Muscle of arm (tissue), 12 donors: Measurements from ENCODE around the gene SBF2. TPM values are rescaled to one million over a fixed set of nuclear protein-coding genes. Genes with fewer than 3 reads are reported as not detected.

Experiments used
- DNase-seq: peaks from one replicate; pipeline ENCODE4 v3.0.0-alpha.2; 2013
- polyA plus RNA-seq, 12 donors: library from polyadenylated mRNA; unstranded; fragments of 120-200 nt; gene quantifications; one replicate each; pipeline ENCODE4 v1.2.1, GENCODE V29; 2013; ENCODE audit not compliant: insufficient read length in 12 of 12

The SBF2 gene
- polyA plus RNA-seq, 12 donors: 18.3 to 53.2 (median 25.3) TPM; not detected in 1

DNA sequence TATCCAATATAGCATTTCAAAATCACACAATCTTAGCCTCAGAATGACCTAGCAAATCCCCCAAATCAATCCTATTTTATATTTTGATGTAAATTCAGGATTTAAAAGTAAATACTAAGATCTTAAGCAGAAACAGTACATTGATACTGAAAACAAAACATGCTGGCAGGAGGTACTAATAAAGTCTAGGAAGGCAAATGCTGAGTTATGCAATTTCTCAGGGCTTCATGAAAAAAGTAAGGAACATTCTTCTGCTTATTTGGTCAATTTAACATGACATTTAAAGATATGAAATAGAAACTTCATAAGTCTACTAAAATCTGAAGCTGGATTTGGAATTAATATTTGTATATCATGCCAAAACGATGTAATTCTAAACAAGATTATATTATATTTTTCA, 476.8 kb downstream of the SBF2 start:
- no peak for DNase-seq

DNA sequence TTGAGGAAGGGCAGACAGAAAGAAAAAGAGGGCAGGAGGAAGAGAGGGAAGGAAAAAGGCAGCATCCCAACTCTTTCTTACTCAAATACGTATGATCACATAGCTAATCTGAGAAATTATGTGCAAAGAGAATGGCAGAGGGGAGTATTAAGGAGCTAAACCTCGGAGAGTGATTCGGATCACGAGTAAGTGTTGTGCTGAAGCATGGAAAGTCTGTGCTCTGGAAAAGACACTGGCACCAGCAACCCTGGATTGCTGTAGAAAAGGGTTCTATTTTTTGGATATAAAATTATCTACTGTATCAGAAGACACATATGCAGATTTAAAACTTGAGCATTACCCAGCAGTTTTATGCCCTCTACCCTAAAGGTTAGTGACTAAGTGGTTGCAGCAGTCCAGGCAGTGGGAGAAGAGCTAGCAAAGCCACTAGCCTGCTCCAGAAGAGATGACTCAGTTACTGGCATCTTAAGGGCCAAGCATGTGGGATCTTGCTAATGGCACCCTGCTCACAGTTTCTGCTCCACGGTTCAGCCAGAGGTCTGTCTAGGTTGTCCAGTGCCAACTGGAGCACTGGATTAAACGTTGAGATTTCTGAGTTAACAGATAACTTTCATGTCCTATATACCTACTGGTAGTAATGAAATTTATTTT, 478.4 kb downstream of the SBF2 start:
- no peak for DNase-seq

DNA sequence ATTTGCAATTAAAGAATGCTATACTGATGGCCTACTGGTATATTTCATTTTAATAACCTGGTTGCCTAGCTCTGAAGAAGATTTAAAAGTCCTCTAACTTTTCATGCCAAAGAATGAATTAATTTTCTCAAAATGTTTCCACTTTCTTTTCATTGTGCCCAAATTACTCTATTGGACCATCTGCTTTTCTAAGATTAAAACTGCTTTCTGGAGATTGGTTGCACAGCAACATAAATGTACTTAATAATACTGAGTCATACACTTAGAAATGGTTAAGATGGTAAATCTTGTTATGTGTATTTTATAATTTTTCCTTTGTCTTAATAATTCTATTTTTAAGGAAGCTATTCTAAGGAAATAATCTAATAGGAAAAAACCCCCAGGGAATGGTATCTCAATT, 479.9 kb downstream of the SBF2 start:
- no peak for DNase-seq

DNA sequence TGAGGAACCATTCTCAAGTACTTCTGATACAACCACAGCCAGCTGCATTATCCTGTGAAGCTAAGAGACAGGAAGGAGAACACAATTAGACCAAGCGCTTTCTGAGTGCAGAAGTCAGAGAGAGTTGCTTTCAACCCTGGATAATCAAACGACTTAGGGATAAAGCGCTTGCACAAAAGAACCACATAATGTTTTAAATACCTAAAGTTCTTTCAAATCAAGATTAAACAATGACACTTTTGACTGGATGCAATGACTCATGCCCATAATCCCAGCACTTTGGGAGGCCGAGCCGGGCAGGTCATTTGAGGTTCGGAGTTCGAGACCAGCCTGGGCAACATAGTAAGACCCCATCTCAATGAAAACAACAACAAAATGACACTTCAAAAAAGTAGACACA, 485.1 kb downstream of the SBF2 start:
- DNase-seq: no peak

DNA sequence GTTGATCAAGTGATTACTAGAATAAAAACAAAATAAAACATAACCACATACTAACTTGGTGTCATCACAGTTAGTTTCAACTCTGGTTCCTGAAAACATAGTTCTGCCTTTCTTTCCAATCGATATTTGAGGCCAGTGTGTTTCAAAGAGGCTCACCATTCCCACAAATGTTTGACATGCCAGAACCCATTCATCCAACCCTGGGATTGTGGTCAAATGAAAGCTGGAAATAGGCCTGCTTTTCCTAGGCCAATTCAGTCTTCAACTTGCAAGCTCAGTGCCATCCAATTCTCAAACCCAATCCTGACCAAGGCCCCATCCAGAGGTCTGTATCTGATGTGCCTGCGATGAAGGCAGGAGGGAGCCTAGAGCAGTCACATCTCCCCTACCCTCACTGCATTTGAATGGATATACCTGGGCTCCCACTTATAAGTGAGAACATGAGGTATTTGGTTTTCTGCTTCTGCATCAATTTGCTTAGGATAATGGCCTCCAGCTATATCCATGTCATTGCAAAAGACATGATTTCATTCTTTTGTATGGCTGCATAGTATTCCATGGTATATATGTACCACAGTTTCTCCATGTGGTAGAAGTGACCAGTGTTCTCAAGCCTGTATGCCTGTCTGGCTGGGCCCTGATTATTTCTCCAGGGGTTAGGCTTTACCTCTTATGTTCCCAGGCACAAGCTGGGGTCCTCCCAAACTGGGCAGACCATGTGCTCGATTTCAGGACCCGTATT, 486.9 kb downstream of the SBF2 start:
- no peak for DNase-seq

DNA sequence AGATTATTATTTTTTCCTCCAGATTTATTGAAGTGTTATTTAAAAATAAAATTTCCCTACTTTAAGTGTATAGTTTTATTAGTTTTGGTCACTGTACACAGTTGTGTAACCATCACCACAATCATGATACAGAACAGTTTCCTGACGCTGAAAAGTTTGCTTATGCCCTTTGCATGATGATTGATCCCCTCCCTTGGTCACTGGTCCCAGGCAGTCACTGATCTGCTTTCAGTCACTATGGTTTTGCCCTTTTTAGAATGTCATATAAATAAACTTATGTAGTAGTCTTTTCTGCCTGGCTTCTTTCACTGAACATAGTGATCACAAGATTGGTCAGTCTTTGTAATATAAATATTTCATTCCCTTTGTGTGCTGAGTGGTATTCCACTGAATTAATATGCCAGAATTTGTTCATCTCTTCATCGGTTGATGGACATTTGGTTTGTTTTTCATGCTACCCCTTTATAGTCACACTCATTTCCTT, 489.6 kb downstream of the SBF2 start:
- DNase-seq: no peak

DNA sequence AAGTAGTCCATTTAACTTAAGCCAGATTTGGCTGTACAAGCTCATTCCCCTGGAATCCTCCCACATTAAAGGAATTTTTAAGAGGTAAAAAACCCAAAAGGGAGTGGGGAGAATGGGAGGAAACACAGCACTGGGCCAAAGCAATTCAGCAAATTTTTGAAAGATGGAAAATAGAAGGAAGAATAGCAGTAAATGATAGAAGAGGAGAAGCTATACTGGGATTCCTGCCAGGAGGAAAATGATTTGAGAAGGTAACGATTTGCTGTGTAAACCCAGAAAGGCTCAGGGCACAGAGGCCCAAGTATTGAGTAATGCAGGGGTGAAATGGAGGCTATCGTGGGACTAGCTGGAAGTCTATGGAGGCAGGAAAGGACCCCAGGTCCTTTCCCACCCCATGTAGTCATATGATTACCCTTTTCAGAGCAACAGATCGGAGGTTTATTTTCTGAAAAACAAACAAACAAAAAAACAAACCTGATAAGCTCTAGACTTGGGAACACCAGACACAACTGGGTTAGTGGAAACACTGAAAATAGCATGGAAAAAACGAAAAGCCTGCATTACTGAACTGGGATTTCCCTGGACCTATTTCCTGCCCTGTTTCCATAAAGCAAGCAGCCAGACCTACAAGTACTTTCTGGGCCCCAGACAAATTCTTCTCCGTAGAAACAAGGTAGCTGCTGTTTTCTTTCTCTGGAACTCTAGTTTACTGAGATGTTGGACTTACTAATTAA, 490.2 kb downstream of the SBF2 start:
- peak; percentile 87 for DNase-seq

DNA sequence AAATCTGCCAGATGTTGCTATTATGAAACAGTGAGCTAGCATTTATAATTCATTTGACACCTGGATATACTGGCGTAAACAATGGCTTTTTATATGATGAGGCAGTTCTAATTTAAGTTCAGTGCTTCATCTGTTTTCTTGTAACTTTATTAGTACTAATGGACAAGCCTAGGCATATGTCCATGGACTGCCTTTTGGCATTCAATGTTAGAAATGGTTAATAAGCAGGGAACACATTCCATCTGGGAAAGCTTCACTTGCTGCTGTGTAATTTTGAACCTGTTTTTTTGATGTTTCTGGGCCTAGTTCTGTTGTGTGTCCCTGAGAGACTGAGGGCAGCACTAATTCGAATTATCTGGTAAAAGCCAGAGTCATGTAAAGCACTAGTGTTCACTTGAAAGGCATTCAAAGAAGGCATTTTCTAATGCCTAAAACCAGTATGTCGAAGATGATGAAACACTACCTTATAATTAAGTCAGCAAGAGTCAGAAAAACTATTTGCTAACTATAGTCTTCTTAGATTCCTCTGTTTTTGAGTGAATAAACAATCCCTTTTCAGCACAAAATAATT, 491.6 kb downstream of the SBF2 start:
- peak; percentile 68 for DNase-seq

DNA sequence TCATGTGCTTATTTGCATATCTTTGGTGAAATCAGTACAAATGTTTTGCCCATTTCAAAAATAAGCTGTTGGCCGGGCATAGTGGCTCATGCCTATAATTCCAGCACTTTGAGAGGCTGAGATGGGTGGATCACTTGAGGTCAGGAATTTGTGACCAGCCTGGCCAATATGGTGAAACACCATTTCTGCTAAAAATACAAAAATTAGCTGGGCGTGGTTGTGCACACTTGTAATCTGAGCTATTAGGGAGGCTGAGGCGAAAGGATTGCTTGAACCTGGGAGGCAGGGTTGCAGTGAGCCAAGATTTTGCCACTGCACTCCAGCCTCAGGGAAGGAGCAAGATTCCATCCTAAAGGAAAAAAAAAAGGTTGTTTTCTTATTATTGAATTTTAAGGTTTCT, 494.1 kb downstream of the SBF2 start:
- DNase-seq: no peak

DNA sequence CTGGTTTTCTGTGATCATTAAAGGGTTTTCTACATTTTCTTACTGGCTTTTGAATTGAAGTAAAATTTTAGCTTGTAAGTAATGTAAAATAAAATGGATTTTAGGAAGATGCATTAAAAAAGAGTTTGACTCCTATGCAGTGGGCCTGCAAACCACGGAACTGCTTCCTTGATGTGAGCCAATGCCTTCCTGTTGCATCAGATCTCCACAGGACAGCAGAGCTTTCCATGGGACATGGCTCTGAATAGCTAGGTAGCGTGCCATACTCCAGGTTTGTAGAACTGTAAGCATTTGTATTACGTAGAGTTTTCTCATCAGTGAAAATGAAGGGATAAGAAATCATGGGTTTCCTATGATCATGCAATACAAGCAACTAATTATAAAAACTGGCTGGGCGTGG, 496.7 kb downstream of the SBF2 start:
- DNase-seq: no peak

DNA sequence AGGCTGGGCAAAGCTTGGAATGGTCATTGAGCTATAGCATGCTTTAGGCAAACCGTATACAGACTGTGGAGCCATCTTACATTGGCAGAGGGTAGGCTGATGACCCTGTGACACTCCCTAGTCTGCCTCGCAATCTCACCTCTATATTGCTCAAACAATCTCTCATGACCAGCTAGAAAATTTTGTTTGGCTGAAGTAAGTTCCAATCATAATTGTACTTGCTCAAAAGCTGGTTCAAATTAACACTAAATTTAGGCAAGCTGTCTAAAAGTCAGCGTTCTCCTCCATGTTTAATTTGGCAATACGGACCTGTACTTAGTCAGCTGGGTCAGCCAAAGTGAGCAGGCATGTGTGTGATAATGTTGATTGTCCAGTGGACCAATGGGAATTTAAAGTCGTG, 497.2 kb downstream of the SBF2 start:
- DNase-seq: no peak

DNA sequence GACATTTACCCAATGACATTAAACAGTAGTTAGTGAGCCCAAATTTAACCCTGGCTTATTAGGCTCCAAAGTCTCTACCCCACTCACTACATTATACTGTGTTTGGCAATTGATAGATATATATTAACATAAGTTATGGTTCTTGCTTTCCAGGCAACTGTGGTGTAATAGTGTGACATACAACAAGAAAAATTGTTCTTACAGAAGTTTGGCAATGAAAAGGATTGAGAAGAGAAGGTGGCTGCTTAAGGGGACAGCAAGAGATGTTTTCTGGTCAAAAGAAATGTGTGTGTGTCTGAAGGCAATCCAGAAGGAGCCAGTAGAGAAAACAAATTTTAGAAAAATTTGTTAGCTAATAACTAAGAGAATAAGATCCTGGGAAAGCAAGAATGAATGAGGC, 497.8 kb downstream of the SBF2 start:
- DNase-seq: no peak

DNA sequence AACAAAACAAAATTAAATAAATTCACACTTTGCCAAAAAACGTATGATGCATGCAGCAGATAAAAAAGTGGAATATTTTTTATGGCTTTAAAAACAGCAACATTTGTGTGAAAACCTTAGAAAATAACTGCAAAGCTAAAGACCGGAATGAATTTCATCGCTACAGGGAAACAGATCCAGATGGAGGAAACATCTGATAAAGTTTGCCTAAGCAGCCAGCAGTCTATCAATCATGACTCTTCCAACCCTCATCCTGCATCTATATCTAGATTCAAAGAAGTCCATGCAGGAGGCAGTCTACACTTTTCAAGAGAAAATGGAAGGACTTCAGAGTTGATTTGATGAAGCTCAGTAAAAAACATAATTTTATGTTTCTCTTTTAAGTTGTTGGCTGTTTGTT, 503.3 kb downstream of the SBF2 start:
- DNase-seq: no peak

DNA sequence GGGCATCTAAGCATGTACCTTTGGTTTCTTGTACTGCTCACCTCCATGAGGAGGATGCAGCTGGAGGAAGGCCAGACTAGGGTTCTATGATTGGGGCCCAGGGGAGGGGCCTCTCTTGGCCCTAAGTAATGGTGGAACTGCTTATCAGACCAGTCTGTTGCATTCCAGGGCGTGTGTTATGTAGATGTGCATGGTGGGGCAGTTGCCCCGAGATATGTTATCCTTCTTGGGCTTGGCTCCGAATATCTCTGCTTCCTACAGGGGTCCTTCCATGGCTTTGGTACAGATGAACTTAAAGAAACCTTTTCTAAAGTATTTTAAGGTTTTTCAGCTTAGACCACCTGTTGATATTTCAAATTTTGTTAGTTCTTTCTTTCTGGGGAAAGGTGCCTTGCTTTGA, 504.1 kb downstream of the SBF2 start:
- no peak for DNase-seq

DNA sequence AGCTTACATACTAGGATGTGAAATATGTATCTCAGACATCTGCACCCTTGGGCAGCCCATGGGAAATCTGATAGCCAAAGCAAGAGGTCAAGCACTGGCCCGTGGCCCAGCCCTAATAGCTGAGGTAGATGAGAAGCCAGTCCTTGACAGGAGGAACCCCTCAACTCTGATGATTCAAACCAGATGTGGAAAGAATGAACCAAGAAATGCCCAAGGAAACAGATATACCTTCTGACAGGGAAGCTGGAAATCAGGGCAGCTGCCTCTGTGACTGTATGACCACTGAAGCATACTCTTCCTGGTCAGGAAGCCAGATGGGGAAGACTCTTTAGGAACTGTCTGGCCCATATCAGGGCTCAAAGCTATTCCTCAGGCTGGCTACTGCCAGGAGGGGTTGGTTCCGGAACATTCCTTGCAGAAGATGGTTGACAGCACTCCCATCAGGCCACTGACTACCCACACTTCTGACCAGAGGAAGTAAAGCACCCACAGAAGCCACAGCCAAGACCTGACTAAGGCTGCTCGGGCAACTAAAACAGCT, 506.0 kb downstream of the SBF2 start:
- DNase-seq: no peak

DNA sequence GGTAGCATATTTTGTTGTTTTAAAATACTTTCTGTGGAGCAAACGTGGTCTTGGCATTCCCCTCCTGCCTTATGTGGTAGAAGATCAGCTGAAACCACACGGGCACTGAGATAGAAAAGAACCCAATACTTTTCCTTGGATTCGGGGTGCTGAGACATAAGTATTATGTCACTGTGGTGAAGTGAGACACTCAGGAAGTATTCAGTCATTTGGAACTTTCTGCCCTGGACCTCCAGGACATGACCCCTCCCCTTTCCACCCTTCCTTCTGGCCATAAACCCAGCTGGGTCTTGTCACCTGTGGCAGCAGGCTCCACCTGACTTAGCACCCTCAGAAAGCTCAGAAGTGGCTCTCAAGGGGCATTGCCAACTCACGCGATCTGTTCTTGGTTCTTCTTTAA, 506.8 kb downstream of the SBF2 start:
- no peak for DNase-seq

DNA sequence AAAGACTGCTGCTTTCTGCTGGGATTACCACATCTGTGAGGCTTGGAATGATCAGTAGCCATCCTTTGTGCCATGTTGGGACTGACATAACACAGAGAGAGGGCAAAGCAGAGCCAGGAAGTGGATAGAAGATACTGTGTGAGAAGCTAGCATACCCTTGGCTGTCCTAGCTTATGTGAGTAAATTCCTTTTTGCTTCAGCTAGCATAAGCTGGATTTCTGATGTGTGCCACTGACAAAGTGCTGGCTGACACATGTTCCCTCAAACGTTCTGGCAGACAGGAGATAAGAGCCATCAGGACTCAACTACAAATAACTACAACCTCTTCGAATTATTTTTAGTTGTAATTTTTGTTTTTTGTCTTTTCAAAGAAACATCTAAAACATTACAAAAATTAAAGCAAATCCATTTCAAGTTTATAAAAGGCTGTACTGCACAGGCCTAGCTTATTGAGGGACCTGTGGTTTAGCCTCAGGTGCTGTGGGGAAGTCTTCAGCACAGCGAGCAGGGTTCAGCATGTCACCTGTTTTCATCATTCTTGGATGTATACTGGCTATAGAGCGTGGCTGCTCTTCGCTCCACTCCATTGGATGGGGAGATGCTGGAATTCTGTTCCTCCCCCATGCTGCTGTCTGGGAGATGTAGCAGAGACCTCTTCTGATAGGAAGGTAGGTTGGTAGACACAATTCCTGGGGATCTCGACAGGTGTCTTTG, 509.3 kb downstream of the SBF2 start:
- DNase-seq: no peak

DNA sequence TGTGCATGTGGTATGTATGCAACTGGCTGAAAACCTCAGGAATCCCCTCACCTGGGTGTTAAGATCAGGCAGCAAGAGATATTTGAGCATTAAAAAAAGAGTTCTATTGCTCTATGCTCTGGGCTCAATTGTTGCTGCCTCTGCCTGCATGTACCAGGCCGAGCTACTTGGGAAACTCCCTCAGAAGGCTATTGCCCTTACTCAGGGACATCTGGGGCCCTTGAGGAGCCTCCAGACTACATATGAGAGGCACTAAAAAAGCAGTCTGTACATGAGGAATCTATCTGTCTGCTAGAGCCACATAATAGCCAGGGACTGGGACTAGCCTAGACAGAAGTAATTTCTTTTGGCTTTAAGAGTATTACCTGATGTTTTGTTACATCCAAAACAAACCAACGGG, 510.0 kb downstream of the SBF2 start:
- DNase-seq: no peak

DNA sequence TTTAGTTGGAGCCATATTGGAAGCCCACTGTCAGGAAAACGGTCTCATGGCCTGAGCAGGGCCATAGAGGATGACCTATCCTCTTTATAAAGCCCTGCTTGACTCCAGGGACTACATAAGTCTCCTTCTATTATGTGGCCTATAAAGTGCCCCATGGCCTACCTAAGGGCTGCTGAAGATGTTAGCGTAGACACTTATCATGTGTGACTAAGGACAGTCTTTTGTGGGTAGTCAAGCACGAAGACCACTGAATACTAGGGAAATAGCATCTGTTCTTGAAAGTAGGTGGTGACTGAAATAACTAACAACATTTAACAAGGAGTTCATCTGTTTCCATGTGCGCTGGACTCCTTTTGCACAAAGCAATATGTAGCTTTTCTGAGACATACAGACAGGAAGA, 513.1 kb downstream of the SBF2 start:
- DNase-seq: no peak

DNA sequence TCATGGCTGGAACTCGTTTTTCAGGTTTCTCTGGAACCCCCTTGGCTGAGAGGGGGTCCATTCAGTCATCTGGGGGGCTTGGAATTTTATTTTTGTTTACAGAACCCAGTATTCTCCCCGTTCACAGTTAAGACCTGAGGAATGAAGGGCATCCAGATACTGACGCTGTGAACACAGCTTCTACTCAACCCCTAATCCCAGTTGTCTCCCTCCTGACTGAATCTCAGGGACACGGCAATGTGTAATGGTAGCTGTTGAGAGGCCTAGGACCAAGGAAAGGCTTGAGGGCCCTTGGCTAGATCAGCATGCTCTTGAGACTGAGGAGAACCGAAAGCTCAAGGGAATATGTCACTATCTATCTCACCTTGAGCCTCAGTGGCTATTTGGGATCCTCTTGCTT, 516.5 kb downstream of the SBF2 start:
- DNase-seq: no peak

DNA sequence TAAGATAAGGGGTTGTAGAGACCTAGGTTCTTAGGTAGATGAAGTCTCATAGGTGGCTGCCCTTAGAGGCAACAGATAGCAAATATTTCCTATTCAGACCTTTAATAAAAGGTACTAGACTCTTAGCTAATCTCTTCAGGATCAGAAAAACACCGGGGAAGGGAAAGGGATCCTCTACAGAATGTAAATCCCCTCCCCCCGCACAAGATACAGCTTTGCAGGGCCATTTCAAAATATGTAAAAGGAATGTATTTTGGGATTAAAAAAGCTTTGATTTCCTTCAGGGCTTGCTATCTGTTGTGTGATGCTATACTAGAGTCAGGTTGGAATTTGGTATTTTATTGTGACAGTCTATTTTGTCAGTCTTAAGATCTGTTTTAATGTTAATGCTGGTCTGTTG, 517.0 kb downstream of the SBF2 start:
- no peak for DNase-seq

DNA sequence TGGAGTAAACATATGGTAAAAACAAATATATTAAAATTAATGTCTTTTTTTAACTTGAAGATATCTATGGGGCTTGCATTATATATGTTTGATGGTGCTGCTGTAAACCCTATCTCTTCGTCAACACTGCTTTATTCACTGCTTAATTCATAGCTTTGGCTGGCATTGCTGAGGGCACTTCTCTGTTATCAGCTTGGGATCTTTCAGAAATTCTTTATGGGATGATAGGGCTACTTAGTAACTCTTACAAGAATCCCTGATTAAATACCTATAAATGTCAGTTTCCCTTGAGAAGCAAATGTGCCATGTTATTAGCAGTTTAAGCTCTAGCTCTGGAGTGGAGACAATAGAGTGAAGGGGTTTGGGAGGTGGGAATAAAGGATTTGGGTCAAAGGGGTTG, 517.8 kb downstream of the SBF2 start:
- no peak for DNase-seq
